GM21528 (cell line): ENCODE data around the gene MBD4.
A peak's percentile ranks its signal among the peaks of the same experiment; 100 is the strongest.

Source experiments
- ATAC-seq: cut with Tn5 transposase; IDR thresholded peaks from one replicate; pipeline ENCODE4 v1.9.1; 2021; ENCODE audit warnings: mild to moderate bottlenecking, moderate library complexity; ENCODE audit not compliant: unreplicated experiment, low FRiP score

MBD4 gene

DNA sequence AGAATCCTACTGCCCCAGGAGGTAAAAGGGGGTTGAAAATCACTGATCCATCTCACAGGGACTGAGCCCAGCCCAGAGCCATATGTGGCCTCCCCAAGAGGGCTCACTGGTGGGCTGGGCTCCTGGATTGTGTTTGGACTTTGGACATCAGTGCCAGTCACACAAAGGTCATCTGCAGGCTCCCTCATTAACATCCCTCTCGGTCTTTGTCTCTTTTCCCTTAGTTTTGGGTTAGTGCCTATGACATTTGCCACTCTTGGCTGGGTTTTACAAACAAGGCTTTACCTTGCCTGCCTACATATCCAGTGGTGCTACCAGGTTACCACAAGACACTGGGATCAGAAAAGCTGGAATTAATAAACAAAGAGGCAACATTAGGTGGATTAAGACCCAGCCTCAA is 28.2 kb upstream of the MBD4 start:
- no peak for ATAC-seq

- no peak for ATAC-seq
Measured at GRCh38 chr3:129463716-129464115, 24.0 kb upstream of the MBD4 start.

DNA sequence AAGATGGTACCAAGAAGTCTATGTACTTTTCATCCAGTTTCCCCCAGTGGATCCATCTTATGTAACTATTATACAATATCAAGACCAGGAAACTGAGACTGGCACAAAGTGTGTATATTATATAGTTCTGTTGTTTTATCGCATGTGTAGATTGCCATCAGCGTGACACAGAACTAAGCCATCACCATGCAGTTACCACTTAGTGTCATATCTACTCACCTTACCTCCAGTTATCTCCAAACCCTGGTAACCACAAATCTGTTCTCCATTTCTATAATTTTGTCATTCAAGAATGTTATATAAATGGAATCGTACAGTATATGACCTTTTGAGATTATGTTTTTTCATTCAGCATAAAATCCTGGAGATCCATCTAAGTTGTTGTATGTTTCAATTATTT is 23.3 kb upstream of the MBD4 start:
- no peak for ATAC-seq

DNA sequence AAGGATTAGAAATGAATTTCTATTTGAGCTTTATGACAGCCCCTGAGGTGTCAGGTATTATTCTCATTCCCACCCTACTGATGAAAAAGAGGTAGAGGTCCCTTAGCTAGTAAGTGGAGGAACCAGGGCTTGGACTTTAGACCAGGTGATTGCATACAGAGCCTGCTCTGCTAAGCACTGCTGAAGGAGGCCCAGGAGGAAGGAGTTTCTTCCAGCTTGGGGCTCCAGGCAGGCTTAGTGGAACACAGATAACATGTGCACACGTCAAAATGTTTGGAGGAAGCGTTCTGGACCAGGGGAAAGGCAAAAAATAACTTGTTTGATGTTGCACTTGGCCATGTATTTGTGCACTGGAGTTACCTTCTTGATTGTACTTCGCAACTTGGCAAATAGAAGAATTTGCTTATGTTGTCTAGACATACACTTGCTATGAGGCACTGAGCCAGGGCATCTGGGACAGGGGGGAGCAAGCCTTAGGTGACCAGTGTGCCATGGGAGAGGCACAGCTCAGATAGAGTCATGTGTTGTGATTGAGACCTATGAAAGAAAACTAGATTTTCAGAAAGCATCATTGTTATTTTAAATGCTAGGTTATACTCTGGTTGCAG is 22.7 kb upstream of the MBD4 start:
- no peak for ATAC-seq

GRCh38 chr3:129461461-129462146 is 21.9 kb upstream of the MBD4 start:
- ATAC-seq, result no peak

DNA sequence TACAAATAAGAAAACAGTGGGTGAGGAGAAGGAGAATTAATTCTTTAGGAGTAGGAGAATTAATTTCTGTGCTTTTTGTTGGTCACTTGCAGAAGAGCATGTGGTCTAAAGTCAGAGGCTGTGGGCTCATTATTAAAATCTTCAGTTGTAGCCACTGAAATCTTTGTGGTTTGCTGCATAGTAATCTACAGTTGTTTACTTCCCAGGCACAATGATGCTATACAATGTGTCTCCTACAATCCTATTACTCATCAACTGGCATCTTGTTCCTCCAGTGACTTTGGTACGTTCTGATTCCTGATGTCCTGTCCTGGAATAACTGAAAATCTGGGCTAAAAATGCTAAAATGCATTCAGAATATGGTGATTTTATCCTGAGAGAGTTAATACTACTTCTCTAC is 21.3 kb upstream of the MBD4 start:
- ATAC-seq, result no peak

- no peak for ATAC-seq
Measured at GRCh38 chr3:129460572-129460971, 20.8 kb upstream of the MBD4 start.

DNA sequence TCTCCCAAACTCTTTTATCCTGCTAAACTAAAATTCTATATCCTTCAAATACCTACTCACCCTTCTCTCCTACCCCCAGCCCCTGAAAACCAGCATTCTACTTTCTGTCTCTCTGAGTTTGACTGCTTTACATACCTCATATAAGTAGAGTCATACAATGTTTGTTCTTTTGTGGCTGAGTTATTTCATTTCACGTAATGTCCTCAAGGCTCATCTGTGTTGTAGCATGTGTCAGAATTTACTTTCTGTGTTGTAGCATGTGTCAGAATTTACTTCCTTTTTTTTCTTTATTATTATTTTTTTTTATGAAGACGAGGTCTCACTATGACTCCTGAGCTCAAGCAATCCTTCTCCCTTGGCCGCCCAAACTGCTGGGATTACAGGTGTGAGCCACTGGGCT is 20.4 kb upstream of the MBD4 start:
- ATAC-seq, result no peak

- no peak for ATAC-seq
Measured at GRCh38 chr3:129453732-129454131, 14.0 kb upstream of the MBD4 start.

DNA sequence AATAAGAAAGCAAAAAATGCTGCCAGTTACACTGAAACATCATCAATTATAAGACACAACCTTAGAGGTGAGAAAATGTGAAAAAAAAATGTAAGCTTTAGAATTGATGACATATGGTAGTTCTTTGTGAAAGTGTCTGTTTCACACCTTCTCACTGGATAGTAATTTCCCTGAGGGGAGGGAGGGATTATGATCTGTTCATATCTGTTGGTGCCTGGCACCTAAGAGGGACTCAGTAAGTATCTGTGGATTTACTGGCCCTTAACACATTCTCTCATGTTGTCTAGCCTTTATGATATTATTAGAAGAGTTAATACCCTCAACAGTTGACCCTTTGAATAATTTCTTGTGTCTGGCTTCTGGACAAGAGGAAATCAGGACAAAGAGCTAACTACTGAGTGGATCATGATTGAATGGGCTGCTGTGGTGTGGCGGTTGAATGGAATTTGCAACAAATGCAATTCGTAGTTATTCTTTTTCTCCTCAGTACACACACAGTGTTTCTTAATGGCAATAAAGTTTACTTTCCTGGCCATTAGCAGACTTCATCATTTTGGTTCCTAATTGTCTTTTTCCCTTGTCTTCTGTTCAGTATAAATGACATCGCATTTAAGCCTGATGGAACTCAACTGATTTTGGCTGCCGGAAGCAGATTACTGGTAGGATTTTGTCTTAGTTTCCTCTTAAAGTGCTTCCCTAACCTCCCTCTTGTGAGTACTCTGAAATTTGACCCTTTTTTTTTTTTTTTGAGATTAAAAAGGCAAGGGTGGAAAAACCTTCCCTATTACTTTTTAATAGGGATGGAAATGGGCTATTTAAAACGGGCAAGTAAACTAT is 9.7 kb upstream of the MBD4 start:
- no peak for ATAC-seq

- no peak for ATAC-seq
Measured at GRCh38 chr3:129448186-129448895, 8.6 kb upstream of the MBD4 start.

- no peak for ATAC-seq
Measured at GRCh38 chr3:129446926-129447325, 7.2 kb upstream of the MBD4 start.

GRCh38 chr3:129445471-129445870 is 5.7 kb upstream of the MBD4 start:
- ATAC-seq, result no peak

GRCh38 chr3:129442947-129443346 is 3.2 kb upstream of the MBD4 start:
- ATAC-seq, result no peak

- ATAC-seq, result no peak
Measured at GRCh38 chr3:129442486-129442885, 2.7 kb upstream of the MBD4 start.

- ATAC-seq, result no peak
Measured at GRCh38 chr3:129441782-129442181, 2.0 kb upstream of the MBD4 start.

DNA sequence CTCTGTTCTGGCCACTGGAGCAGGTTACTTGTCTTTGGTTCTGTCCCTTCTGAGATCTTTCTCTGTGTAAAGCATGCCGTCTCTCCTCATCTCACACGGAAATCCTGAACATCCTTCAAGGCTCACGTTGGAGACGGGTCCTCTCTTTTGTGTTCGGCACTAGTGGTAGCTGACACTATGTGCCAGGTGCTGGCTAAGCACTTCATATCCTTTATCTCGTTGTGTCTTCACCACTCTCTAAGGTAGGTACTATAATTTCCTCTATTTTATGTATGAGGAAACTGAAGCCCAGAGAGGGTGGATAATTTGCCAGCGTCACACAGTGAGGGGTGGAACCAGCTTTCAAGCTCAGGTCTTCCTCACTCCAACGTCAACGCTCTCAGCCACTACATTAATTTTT is 1.5 kb upstream of the MBD4 start:
- no peak for ATAC-seq

DNA sequence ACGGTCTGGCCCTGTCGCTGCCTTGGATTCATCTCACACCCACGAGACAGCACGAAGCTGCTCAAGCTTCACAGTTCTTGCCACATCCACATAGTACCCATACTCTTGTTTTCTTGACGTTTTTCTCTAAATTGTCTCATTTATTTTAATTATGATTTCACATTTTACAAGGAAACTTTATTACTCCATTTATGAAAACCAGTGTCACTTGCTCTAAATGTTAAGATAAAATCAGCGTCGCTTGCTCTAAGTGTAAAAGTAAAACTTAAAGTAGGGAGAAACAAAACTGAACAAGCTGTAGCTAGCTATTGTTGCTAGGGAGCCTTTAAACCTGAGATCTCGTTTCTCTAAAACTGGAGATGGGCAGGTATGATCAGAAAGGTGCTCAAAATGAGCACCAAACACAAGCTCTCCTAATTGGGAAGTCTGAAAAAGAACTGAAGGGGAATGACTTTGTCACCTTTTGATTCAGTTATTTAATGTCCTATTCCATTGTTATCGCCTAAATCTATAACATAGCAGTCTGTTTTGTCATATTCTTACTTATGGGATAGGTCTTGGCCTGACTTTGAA is 956 bp upstream of the MBD4 start:
- ATAC-seq, result no peak

DNA sequence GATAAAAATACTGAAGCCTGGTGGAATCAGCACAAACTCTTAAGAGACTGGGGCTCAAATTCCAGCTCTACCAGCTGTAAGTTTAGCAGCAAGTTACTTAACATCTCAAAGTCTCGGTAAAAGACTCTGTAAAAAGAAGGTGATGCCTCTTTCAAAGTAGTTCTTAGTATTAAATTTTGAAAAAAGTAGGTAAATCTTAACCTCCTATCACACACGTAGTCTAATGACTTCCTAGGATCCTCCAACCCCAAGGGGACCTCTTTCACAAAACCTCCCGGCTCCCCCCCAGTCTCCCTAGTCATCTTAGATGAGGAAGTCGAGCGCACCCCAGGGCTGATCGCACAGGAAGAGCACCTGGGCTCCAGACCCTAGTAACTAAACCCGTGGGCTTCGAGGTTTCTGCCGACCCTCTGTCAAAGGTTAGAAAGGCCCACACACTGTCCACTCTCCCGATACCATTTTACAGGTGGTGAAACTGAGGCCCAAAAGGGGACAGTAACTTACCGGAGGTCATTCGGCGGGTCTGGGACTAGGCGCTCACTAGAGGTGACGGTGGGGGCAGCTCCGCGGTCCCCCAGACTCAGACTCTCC is 427 bp downstream of the MBD4 start:
- peak; percentile 34 for ATAC-seq

DNA sequence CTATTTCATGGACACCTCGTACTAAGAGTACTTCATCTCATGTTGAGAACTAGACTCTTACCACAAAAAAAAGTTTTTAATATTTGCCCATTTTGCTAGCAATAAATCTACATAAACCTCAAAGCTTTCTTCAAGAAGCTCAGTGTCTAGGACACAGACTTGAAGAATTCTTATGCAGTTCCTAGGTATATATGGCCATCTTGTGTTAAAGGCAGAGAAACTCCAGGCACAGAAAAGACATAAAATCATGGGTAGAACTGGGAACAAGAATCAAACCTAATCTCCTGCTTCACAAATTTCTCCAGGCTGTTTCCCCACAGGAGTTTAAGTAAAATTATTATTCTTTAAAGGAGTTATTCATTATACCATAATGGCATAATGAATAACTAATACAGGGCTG is 4.4 kb downstream of the MBD4 start:
- ATAC-seq, result no peak
